Activated naive CD4-positive, alpha-beta T cell treated with anti-CD3 and anti-CD28 coated beads for 36 hours (primary cell): ENCODE measurements around the gene XG. TPM values are rescaled to one million over a fixed set of nuclear protein-coding genes. Genes with fewer than 3 reads are reported as not detected.
A peak's percentile ranks its signal among the peaks of the same experiment; 100 is the strongest.
"Not testable (repeated sequence)": the region's sequence is repeated elsewhere in the genome, so short reads cannot be mapped to it uniquely, and the experiment has no call there.

Experiments used
- CTCF ChIA-PET: fragments of 350-600 bp; sonication (Branson Sonifier 250); formaldehyde crosslinking; loops from one replicate; lab custom pipeline; 2021; ENCODE audit warnings: antibody characterized with exemption; lab: Charles Lee
- DNase-seq: peaks from one replicate; pipeline ENCODE4 v3.0.0-alpha.2; 2020
- H3K27ac Mint-ChIP-seq: one replicate; pipeline ENCODE4 v1.8.0; 2021; ENCODE audit warnings: mild to moderate bottlenecking, mixed read lengths
- H3K27me3 Mint-ChIP-seq: one replicate; pipeline ENCODE4 v1.8.0; 2021; ENCODE audit warnings: low read depth, mixed read lengths
- H3K36me3 Mint-ChIP-seq: one replicate; pipeline ENCODE4 v1.8.0; 2021; ENCODE audit warnings: low read depth, mixed read lengths
- H3K4me1 Mint-ChIP-seq: one replicate; pipeline ENCODE4 v1.8.0; 2021; ENCODE audit warnings: low read depth, mixed read lengths
- H3K4me3 Mint-ChIP-seq: one replicate; pipeline ENCODE4 v1.8.0; 2021; ENCODE audit warnings: mild to moderate bottlenecking, moderate library complexity, mixed read lengths
- H3K9me3 Mint-ChIP-seq: one replicate; pipeline ENCODE4 v1.8.0; 2021; ENCODE audit warnings: mixed read lengths
- intact Hi-C: fragments of 100-400 bp; cut with micrococcal nuclease; formaldehyde crosslinking; loops from one replicate; pipeline ENCODE4 v1.15.1; 2023
- total RNA-seq, 2 experiments: library from RNA; stranded (reverse); gene quantifications; one replicate each; pipeline ENCODE4 v1.2.3, GENCODE V29; 2021

Gene XG
- total RNA-seq, 2 experiments from 2014 or later = not detected

GRCh38 chrX:2812161-2812907 is 60.5 kb downstream of the XG start:
- H3K4me1 Mint-ChIP-seq, H3K27me3 Mint-ChIP-seq, H3K9me3 Mint-ChIP-seq, H3K36me3 Mint-ChIP-seq, H3K27ac Mint-ChIP-seq: not testable (repeated sequence)
- CTCF ChIA-PET = interaction anchor here (1.0 kb wide), 1 partner anchor 9 kb away, joined by 3 read pairs; no protein-coding TSS in a partner anchor
- intact Hi-C loops = loop anchor here (1.0 to 10.0 kb wide), 3 partner anchors 100 to 1158 kb away; no protein-coding TSS in a partner anchor
- H3K4me3 Mint-ChIP-seq = peak overlapping the region; percentile 46
- DNase-seq = peak; percentile 52

- no peak for DNase-seq
- CTCF ChIA-PET = no interaction called here
- Mint-ChIP-seq H3K36me3 (no peaks in the 10 kb centered on the region), H3K27ac (no peak overlapping the region), H3K9me3 (no peaks in the 10 kb centered on the region), H3K4me1 (peaks cover 3% of the 10 kb centered on the region), H3K4me3 (no peak overlapping the region), H3K27me3 (no peaks in the 10 kb centered on the region)
- intact Hi-C loops = loop anchor here (10.0 kb wide), 1 partner anchor 1162 kb away; no protein-coding TSS in a partner anchor
Measured at GRCh38 chrX:2817036-2817435, 65.2 kb downstream of the XG start.

- no peak for DNase-seq
- H3K27ac Mint-ChIP-seq = no peak overlapping the region
- H3K4me1 Mint-ChIP-seq = no peaks in the 10 kb centered on the region
- H3K36me3 Mint-ChIP-seq = no peaks in the 10 kb centered on the region
- peaks cover 2% of the 10 kb centered on the region for H3K27me3 Mint-ChIP-seq
- H3K9me3 Mint-ChIP-seq = no peaks in the 10 kb centered on the region
- CTCF ChIA-PET = interaction anchor here (0.5 to 1.0 kb wide), 2 partner anchors 27 to 28 kb away, joined by 3 read pairs; no protein-coding TSS in a partner anchor
- H3K4me3 Mint-ChIP-seq = no peak overlapping the region
- intact Hi-C loops = loop anchor here (1.0 to 10.0 kb wide), 2 partner anchors 175 to 1165 kb away; no protein-coding TSS in a partner anchor
Measured at GRCh38 chrX:2819345-2820135, 67.7 kb downstream of the XG start.

GRCh38 chrX:2820136-2820771 is 68.4 kb downstream of the XG start:
- CTCF ChIA-PET = interaction anchor here (0.9 kb wide), 1 partner anchor 8 kb away, joined by 3 read pairs; no protein-coding TSS in a partner anchor
- no peaks in the 10 kb centered on the region for H3K36me3 Mint-ChIP-seq
- H3K27ac Mint-ChIP-seq = no peak overlapping the region
- peaks cover 2% of the 10 kb centered on the region for H3K27me3 Mint-ChIP-seq
- no peak overlapping the region for H3K4me3 Mint-ChIP-seq
- H3K9me3 Mint-ChIP-seq = no peaks in the 10 kb centered on the region
- intact Hi-C loops = no loop called here
- no peak for DNase-seq
- no peaks in the 10 kb centered on the region for H3K4me1 Mint-ChIP-seq

- Mint-ChIP-seq H3K27me3 (peaks cover 2% of the 10 kb centered on the region), H3K27ac (no peak overlapping the region), H3K9me3 (no peaks in the 10 kb centered on the region), H3K4me1 (no peaks in the 10 kb centered on the region), H3K36me3 (no peaks in the 10 kb centered on the region), H3K4me3 (no peak overlapping the region)
- DNase-seq = no peak
- CTCF ChIA-PET = no interaction called here
- intact Hi-C loops = no loop called here
Measured at GRCh38 chrX:2823795-2824386, 72.1 kb downstream of the XG start.

GRCh38 chrX:2824886-2825285 is 73.0 kb downstream of the XG start:
- H3K9me3 Mint-ChIP-seq = no peaks in the 10 kb centered on the region
- H3K4me1 Mint-ChIP-seq = no peaks in the 10 kb centered on the region
- no peaks in the 10 kb centered on the region for H3K36me3 Mint-ChIP-seq
- CTCF ChIA-PET = no interaction called here
- DNase-seq = no peak
- no peak overlapping the region for H3K27ac Mint-ChIP-seq
- H3K4me3 Mint-ChIP-seq = no peak overlapping the region
- H3K27me3 Mint-ChIP-seq = peaks cover 2% of the 10 kb centered on the region
- intact Hi-C loops = no loop called here

GRCh38 chrX:2828344-2828958 is 76.6 kb downstream of the XG start, which contains the start of gene GYG2:
Gene GYG2 (plus strand): TSS chrX:2828930. CDS start chrX:2830189, 1,259 bp downstream.
- intact Hi-C loops = no loop called here
- Mint-ChIP-seq H3K27ac (no peak within 1 kb of the TSS), H3K36me3 (no peaks in the 10 kb centered on the region), H3K4me1 (no peaks in the 10 kb centered on the region), H3K27me3 (peaks cover 7% of the 10 kb centered on the region), H3K4me3 (no peak within 1 kb of the TSS), H3K9me3 (no peaks in the 10 kb centered on the region)
- no peak for DNase-seq
- CTCF ChIA-PET = no interaction called here

GRCh38 chrX:2828959-2829411 is 77.1 kb downstream of the XG start:
- H3K4me1 Mint-ChIP-seq = no peaks in the 10 kb centered on the region
- no peak overlapping the region for H3K4me3 Mint-ChIP-seq
- H3K27me3 Mint-ChIP-seq = peaks cover 7% of the 10 kb centered on the region
- no peaks in the 10 kb centered on the region for H3K9me3 Mint-ChIP-seq
- CTCF ChIA-PET = no interaction called here
- DNase-seq = no peak
- H3K36me3 Mint-ChIP-seq = no peaks in the 10 kb centered on the region
- no peak overlapping the region for H3K27ac Mint-ChIP-seq
- intact Hi-C loops = no loop called here

- intact Hi-C loops = no loop called here
- Mint-ChIP-seq H3K9me3 (no peaks in the 10 kb centered on the region), H3K4me3 (no peak overlapping the region), H3K27me3 (peaks cover 5% of the 10 kb centered on the region), H3K4me1 (no peaks in the 10 kb centered on the region), H3K27ac (no peak overlapping the region), H3K36me3 (no peaks in the 10 kb centered on the region)
- CTCF ChIA-PET = no interaction called here
- no peak for DNase-seq
Measured at GRCh38 chrX:2829469-2830246, 77.8 kb downstream of the XG start.

GRCh38 chrX:2831471-2832228 is 79.8 kb downstream of the XG start:
- peaks cover 5% of the 10 kb centered on the region for H3K27me3 Mint-ChIP-seq
- H3K27ac Mint-ChIP-seq = no peak overlapping the region
- H3K9me3 Mint-ChIP-seq = peaks cover 3% of the 10 kb centered on the region
- intact Hi-C loops = no loop called here
- CTCF ChIA-PET = no interaction called here
- no peak overlapping the region for H3K4me3 Mint-ChIP-seq
- H3K4me1 Mint-ChIP-seq = no peaks in the 10 kb centered on the region
- no peaks in the 10 kb centered on the region for H3K36me3 Mint-ChIP-seq
- no peak for DNase-seq
